Measurements from ENCODE around the gene TYW1.

DNA sequence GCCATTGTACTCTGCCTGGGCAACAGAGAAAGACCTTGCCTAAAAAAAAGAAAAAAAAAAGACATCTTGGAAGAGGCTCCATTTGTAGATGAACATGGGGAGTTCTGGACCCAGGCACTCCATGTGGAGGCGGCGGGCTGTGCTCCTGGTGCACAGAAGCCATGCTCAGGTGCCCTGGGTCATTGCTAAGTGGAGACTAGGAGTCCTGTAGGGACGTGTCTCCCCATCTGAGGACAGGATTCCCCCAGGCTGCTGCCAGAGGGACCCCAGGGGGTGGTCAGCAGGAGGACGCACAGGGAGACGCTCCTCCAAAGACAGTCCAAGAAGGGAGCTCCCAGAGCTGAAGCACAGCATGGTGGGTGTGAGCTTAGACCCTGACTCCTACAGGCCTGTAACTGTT is 35.5 kb upstream of the TYW1 start:
- TF ChIP-seq CTCF (conservative IDR thresholded peaks at IDR 0.05; ENCODE audit: low read depth, low read length) = no peak
- no peak for TF ChIP-seq EZH2 (IDR thresholded peaks at IDR 0.05; ENCODE audit: borderline replicate concordance, low read depth, low read length, poor library complexity, severe bottlenecking)
